K562 (cell line): Measurements from ENCODE around the gene FBRS. TPM values are rescaled to one million over a fixed set of nuclear protein-coding genes. Genes with fewer than 3 reads are reported as not detected.

Experiments
- PHF21A ChIP-seq: fragments of 450-650 bp; IDR thresholded peaks from 2 replicates; pipeline ENCODE4 v1.6.1; 2017; ENCODE audit warnings: low read depth, borderline replicate concordance
- POLR2A ChIP-seq: fragments of 450-650 bp; conservative IDR thresholded peaks from 2 replicates; pipeline ENCODE4 v1.6.1; 2016
- POLR3A ChIP-seq: IDR thresholded peaks from 2 replicates; pipeline ENCODE4 v1.6.1; 2011; ENCODE audit warnings: borderline replicate concordance, mild to moderate bottlenecking, moderate library complexity; ENCODE audit not compliant: insufficient read length, insufficient read depth; ENCODE audit errors: extremely low read depth
- RBM25 ChIP-seq: fragments of 200-400 bp; formaldehyde crosslinking; IDR thresholded peaks from 2 replicates; pipeline ENCODE4 v1.6.1; 2018; ENCODE audit warnings: low read length, low read depth, moderate library complexity; ENCODE audit not compliant: severe bottlenecking
- ZFP36 ChIP-seq: fragments of 150-350 bp; IDR thresholded peaks from 2 replicates; pipeline ENCODE4 v1.6.1; 2018; ENCODE audit warnings: low read length, low read depth; ENCODE audit not compliant: partially characterized antibody
- ZNF274 ChIP-seq: IDR thresholded peaks from 2 replicates; pipeline ENCODE4 v1.6.1; 2011; ENCODE audit warnings: low read depth, mild to moderate bottlenecking, low read length, moderate library complexity, borderline replicate concordance
- polyA plus RNA-seq, 8 experiments: library from polyadenylated mRNA; depleted of rRNA in 4 of 8; stranded (reverse) in 5 of 8; unstranded in 3 of 8; fragments of >200 nt; fragmentation: Nextera tagmentation in 2 of 8; fragmentation: Illumina TruSeq in 1 of 8; extraction: Ambion mirVana in 2 of 8; extraction: Trizol in 1 of 8; gene quantifications; 2 replicates each; pipeline versions ENCODE4 v1.2.1 to v1.2.3, GENCODE V29; 2011 to 2014; ENCODE audit warnings: inconsistent platforms in 1 of 8, missing spikeins in 1 of 8
- total RNA-seq, 7 experiments: library from RNA; depleted of rRNA in 6 of 7; stranded (reverse); fragments of >200 nt in 6 of 7; fragmentation: Illumina TruSeq in 2 of 7; extraction: Trizol in 2 of 7; gene quantifications; 2 replicates each; pipeline versions ENCODE4 v1.2.1 to v1.2.3, GENCODE V29; 2011 to 2021; ENCODE audit warnings: low replicate concordance in 1 of 7
- TF ChIP-seq, protein P1 (sequence below): sonication (generic); formaldehyde crosslinking; IDR thresholded peaks from 2 replicates; pipeline ENCODE4 v1.8.0; 2022; ENCODE audit warnings: missing genetic modification reagents, mild to moderate bottlenecking, moderate library complexity, borderline replicate concordance
- TF ChIP-seq, protein P2 (sequence below): fragments of 450-650 bp; IDR thresholded peaks from 2 replicates; pipeline ENCODE4 v1.6.1; 2016; ENCODE audit warnings: antibody characterized with exemption
- TF ChIP-seq, protein P3 (sequence below): fragments of 250-450 bp; sonication (Bioruptor Pico); IDR thresholded peaks from 2 replicates; pipeline ENCODE4 v1.4.0; 2020
- TF ChIP-seq, protein P4 (sequence below): fragments of 250-450 bp; sonication (Bioruptor Pico); IDR thresholded peaks from 2 replicates; pipeline ENCODE4 v1.5.1; 2021; ENCODE audit warnings: mild to moderate bottlenecking
- TF ChIP-seq, protein P5 (sequence below): sonication (generic); formaldehyde crosslinking; IDR thresholded peaks from 2 replicates; pipeline ENCODE4 v1.8.1; 2023; ENCODE audit warnings: mild to moderate bottlenecking, missing genetic modification reagents
- TF ChIP-seq, protein P6 (sequence below): fragments of 450-650 bp; IDR thresholded peaks from 2 replicates; pipeline ENCODE4 v1.7.1; 2018; ENCODE audit warnings: mild to moderate bottlenecking, low read depth; ENCODE audit not compliant: partially characterized antibody

FBRS gene
- total and polyA plus RNA-seq, 9 of the 15 experiments (the other 6 are each of a cell fraction or from before 2014, with no cell fraction given): 0.32 to 59.5 (median 13.1) TPM

DNA sequence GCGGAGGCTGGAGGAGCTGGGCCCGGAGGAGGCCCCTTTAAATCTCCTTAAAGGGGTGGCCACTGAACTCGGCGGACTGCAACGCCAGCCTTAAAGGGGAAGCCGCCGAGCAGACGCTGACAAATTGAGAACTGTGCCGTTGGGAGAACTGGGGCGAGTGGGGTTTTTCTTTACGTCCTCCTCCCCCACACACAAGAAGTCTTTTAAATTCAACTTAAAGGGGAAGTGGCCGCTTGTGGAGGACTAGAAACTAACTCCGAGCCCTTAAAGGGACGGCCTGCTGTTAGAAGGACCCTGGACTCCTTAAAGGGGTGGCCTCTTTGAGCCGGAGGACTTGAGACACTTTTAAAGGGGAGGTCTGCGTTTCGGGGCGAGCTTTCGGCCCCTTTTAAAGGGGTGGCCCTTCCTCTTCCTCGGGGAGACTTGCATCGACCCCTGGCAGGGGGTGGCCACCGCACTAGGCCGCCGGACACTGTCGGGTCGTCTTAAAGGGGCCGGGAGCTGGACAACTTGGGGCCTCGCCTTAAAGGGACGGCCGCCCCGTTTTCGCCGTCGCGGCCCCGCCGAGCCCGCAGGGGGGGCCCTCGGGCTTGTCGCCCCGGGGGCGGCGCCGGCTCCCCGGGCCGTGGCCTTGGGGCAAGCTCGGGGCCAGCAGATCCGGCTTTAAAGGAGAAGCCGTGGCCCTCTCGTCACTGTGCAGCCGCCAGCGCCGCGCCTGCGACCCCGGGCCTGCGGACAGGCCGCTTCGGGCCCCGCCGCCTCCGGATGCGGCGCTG lies 688 bp downstream of the FBRS start (continued):
- TF ChIP-seq, protein P1, sequence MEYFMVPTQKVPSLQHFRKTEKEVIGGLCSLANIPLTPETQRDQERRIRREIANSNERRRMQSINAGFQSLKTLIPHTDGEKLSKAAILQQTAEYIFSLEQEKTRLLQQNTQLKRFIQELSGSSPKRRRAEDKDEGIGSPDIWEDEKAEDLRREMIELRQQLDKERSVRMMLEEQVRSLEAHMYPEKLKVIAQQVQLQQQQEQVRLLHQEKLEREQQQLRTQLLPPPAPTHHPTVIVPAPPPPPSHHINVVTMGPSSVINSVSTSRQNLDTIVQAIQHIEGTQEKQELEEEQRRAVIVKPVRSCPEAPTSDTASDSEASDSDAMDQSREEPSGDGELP (CRISPR knock-in tag): peak; percentile 42; the same call in 1 of the 2 replicates
- TF ChIP-seq, protein P2, sequence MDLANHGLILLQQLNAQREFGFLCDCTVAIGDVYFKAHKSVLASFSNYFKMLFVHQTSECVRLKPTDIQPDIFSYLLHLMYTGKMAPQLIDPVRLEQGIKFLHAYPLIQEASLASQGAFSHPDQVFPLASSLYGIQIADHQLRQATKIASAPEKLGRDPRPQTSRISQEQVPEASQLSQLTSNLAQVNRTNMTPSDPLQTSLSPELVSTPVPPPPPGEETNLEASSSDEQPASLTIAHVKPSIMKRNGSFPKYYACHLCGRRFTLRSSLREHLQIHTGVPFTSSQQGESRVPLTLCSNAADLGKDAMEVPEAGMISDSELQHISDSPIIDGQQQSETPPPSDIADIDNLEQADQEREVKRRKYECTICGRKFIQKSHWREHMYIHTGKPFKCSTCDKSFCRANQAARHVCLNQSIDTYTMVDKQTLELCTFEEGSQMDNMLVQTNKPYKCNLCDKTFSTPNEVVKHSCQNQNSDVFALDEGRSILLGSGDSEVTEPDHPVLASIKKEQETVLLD: no peak
- TF ChIP-seq PHF21A: no peak
- TF ChIP-seq ZFP36: no peak
- TF ChIP-seq ZNF274: no peak
- TF ChIP-seq, protein P3, sequence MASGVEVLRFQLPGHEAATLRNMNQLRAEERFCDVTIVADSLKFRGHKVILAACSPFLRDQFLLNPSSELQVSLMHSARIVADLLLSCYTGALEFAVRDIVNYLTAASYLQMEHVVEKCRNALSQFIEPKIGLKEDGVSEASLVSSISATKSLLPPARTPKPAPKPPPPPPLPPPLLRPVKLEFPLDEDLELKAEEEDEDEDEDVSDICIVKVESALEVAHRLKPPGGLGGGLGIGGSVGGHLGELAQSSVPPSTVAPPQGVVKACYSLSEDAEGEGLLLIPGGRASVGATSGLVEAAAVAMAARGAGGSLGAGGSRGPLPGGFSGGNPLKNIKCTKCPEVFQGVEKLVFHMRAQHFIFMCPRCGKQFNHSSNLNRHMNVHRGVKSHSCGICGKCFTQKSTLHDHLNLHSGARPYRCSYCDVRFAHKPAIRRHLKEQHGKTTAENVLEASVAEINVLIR (CRISPR knock-in tag): no peak
- TF ChIP-seq POLR2A: no peak; the same call in 1 of the 2 replicates
- TF ChIP-seq, protein P4, sequence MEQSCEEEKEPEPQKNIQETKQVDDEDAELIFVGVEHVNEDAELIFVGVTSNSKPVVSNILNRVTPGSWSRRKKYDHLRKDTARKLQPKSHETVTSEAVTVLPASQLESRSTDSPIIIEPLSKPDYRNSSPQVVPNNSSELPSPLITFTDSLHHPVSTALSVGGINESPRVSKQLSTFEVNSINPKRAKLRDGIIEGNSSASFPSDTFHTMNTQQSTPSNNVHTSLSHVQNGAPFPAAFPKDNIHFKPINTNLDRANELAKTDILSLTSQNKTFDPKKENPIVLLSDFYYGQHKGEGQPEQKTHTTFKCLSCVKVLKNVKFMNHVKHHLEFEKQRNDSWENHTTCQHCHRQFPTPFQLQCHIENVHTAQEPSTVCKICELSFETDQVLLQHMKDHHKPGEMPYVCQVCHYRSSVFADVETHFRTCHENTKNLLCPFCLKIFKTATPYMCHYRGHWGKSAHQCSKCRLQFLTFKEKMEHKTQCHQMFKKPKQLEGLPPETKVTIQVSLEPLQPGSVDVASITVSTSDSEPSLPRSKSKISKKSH (CRISPR knock-in tag): no peak
- TF ChIP-seq POLR3A: no peak
- TF ChIP-seq, protein P5, sequence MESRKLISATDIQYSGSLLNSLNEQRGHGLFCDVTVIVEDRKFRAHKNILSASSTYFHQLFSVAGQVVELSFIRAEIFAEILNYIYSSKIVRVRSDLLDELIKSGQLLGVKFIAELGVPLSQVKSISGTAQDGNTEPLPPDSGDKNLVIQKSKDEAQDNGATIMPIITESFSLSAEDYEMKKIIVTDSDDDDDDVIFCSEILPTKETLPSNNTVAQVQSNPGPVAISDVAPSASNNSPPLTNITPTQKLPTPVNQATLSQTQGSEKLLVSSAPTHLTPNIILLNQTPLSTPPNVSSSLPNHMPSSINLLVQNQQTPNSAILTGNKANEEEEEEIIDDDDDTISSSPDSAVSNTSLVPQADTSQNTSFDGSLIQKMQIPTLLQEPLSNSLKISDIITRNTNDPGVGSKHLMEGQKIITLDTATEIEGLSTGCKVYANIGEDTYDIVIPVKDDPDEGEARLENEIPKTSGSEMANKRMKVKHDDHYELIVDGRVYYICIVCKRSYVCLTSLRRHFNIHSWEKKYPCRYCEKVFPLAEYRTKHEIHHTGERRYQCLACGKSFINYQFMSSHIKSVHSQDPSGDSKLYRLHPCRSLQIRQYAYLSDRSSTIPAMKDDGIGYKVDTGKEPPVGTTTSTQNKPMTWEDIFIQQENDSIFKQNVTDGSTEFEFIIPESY (CRISPR knock-in tag): no peak
- TF ChIP-seq, protein P6, sequence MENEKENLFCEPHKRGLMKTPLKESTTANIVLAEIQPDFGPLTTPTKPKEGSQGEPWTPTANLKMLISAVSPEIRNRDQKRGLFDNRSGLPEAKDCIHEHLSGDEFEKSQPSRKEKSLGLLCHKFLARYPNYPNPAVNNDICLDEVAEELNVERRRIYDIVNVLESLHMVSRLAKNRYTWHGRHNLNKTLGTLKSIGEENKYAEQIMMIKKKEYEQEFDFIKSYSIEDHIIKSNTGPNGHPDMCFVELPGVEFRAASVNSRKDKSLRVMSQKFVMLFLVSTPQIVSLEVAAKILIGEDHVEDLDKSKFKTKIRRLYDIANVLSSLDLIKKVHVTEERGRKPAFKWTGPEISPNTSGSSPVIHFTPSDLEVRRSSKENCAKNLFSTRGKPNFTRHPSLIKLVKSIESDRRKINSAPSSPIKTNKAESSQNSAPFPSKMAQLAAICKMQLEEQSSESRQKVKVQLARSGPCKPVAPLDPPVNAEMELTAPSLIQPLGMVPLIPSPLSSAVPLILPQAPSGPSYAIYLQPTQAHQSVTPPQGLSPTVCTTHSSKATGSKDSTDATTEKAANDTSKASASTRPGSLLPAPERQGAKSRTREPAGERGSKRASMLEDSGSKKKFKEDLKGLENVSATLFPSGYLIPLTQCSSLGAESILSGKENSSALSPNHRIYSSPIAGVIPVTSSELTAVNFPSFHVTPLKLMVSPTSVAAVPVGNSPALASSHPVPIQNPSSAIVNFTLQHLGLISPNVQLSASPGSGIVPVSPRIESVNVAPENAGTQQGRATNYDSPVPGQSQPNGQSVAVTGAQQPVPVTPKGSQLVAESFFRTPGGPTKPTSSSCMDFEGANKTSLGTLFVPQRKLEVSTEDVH: no peak
- no peak for TF ChIP-seq RBM25
